ENCODE data around the gene PARD3B. TPM values are rescaled to one million over a fixed set of nuclear protein-coding genes. Genes with fewer than 3 reads are reported as not detected.

Gene PARD3B
- total RNA-seq, 2 donors from 2014 or later = 15.0 to 17.8 TPM

GRCh38 chr2:205033431-205033830, 488.2 kb downstream of the PARD3B start:
- Histone ChIP-seq H3K27ac (no peak overlapping the region), H3K27me3 (no peaks in the 10 kb centered on the region), H3K36me3 (replicated peaks in 1 of 2; ENCODE audit: insufficient read depth in 1 of 2, low read depth in 2 of 2) (no peaks in the 10 kb centered on the region), H3K9me3 (no peaks in the 10 kb centered on the region), H3K4me1 (peaks cover 5% of the 10 kb centered on the region), H3K4me3 (no peak overlapping the region)
- WGBS, 2 donors = 93 to 97% methylated on average over 2 of the region's 2 CpGs
- DNase-seq (no peak), ATAC-seq (no peak)
- intact Hi-C loops (cut with DNase I) = no loop called here
- TF ChIP-seq CTCF (IDR thresholded peaks at IDR 0.05) (no peak), POLR2A (IDR thresholded peaks at IDR 0.05) (no peak)

- no peaks in the 10 kb centered on the region for H3K27me3 ChIP-seq
- no peak overlapping the region for H3K27ac ChIP-seq
- H3K4me1 ChIP-seq = peaks cover 5% of the 10 kb centered on the region
- WGBS, 2 donors = 59 to 65% methylated on average over 4 of the region's 4 CpGs
- ATAC-seq (no peak), DNase-seq (no peak)
- intact Hi-C loops (cut with DNase I) = no loop called here
- TF ChIP-seq CTCF (IDR thresholded peaks at IDR 0.05) = no peak
- no peaks in the 10 kb centered on the region for H3K36me3 ChIP-seq (replicated peaks in 1 of 2; ENCODE audit: insufficient read depth in 1 of 2, low read depth in 2 of 2)
- no peak overlapping the region for H3K4me3 ChIP-seq
- no peaks in the 10 kb centered on the region for H3K9me3 ChIP-seq
These were observed 488.8 kb downstream of the PARD3B start for GRCh38 chr2:205034034-205034433.

- 79 to 90% methylated on average over 1 of the region's 1 CpG for WGBS, 2 donors
- Histone ChIP-seq H3K9me3 (no peaks in the 10 kb centered on the region), H3K36me3 (replicated peaks in 1 of 2; ENCODE audit: insufficient read depth in 1 of 2, low read depth in 2 of 2) (no peaks in the 10 kb centered on the region), H3K27me3 (no peaks in the 10 kb centered on the region), H3K27ac (no peak overlapping the region), H3K4me1 (no peaks in the 10 kb centered on the region), H3K4me3 (no peak overlapping the region)
- intact Hi-C loops (cut with DNase I) = no loop called here
- ATAC-seq (no peak), DNase-seq (no peak)
- no peak for TF ChIP-seq CTCF (IDR thresholded peaks at IDR 0.05)
- no peak for TF ChIP-seq POLR2A (IDR thresholded peaks at IDR 0.05)
These were observed 495.0 kb downstream of the PARD3B start for GRCh38 chr2:205040323-205040722.

GRCh38 chr2:205041472-205042130, 496.3 kb downstream of the PARD3B start:
- Histone ChIP-seq H3K4me1 (no peaks in the 10 kb centered on the region), H3K27ac (no peak overlapping the region), H3K36me3 (replicated peaks in 1 of 2; ENCODE audit: insufficient read depth in 1 of 2, low read depth in 2 of 2) (no peaks in the 10 kb centered on the region), H3K9me3 (no peaks in the 10 kb centered on the region), H3K4me3 (no peak overlapping the region), H3K27me3 (no peaks in the 10 kb centered on the region)
- DNase-seq (no peak), ATAC-seq (no peak)
- TF ChIP-seq POLR2A (IDR thresholded peaks at IDR 0.05) (no peak), CTCF (IDR thresholded peaks at IDR 0.05) (no peak)
- WGBS, 2 donors = 60 to 68% methylated on average over 5 of the region's 5 CpGs
- intact Hi-C loops (cut with DNase I) = no loop called here

- Histone ChIP-seq H3K4me3 (no peak overlapping the region), H3K4me1 (no peaks in the 10 kb centered on the region), H3K27ac (no peak overlapping the region), H3K9me3 (no peaks in the 10 kb centered on the region), H3K36me3 (replicated peaks in 1 of 2; ENCODE audit: insufficient read depth in 1 of 2, low read depth in 2 of 2) (no peaks in the 10 kb centered on the region), H3K27me3 (no peaks in the 10 kb centered on the region)
- TF ChIP-seq CTCF (IDR thresholded peaks at IDR 0.05) (no peak), POLR2A (IDR thresholded peaks at IDR 0.05) (no peak)
- DNase-seq (no peak), ATAC-seq (no peak)
- intact Hi-C loops (cut with DNase I) = no loop called here
These were observed 498.0 kb downstream of the PARD3B start for GRCh38 chr2:205043285-205043684.
